OCI-LY3 (cell line): Measurements from ENCODE around the gene VWA7.

Source experiments
- H2AFZ ChIP-seq: fragments of 200-600, 300-600 bp; shearing (Covaris generic); 2 replicates; pipeline ENCODE4 v1.6.0; 2014; ENCODE audit warnings: antibody characterized with exemption, low read depth, low read length
- H3K27ac ChIP-seq: fragments of 200-600, 300-600 bp; sonication (generic); 2 replicates; pipeline ENCODE4 v1.5.1; 2014; ENCODE audit warnings: mild to moderate bottlenecking, low read length, moderate library complexity, mixed read lengths
- H3K27me3 ChIP-seq: fragments of 200-600, 300-600 bp; sonication (generic); 2 replicates; pipeline ENCODE4 v1.6.1; 2014; ENCODE audit warnings: low read depth, low read length, mixed read lengths
- H3K36me3 ChIP-seq: fragments of 200-600, 300-600 bp; sonication (generic); replicated peaks from 2 replicates; pipeline ENCODE3; 2014; ENCODE audit warnings: low read depth, low read length, mixed read lengths
- H3K4me1 ChIP-seq: fragments of 300-600, 200-600 bp; sonication (generic); 2 replicates; pipeline ENCODE4 v1.6.1; 2014; ENCODE audit warnings: low read length, mixed read lengths
- H3K4me2 ChIP-seq: fragments of 200-600, 300-600 bp; sonication (generic); 2 replicates; pipeline ENCODE4 v1.6.1; 2014; ENCODE audit warnings: low read length, mixed read lengths
- H3K4me3 ChIP-seq: fragments of 300-600, 200-600 bp; sonication (generic); 2 replicates; pipeline ENCODE4 v1.5.1; 2014; ENCODE audit warnings: antibody characterized with exemption, mild to moderate bottlenecking, low read length, moderate library complexity
- H3K79me2 ChIP-seq: fragments of 300-600, 200-600 bp; shearing (Covaris generic); 2 replicates; pipeline ENCODE4 v1.6.1; 2014; ENCODE audit warnings: mild to moderate bottlenecking, low read length, mixed read lengths
- H3K9ac ChIP-seq: fragments of 300-600, 200-600 bp; shearing (Covaris generic); 2 replicates; pipeline ENCODE4 v1.6.0; 2014; ENCODE audit warnings: mild to moderate bottlenecking, low read length, moderate library complexity
- H3K9me3 ChIP-seq: fragments of 200-600, 300-600 bp; shearing (Covaris generic); 2 replicates; pipeline ENCODE4 v1.6.1; 2014; ENCODE audit warnings: low read length, mixed read lengths; ENCODE audit not compliant: insufficient read depth
- H4K20me1 ChIP-seq: fragments of 200-600, 300-600 bp; sonication (generic); 2 replicates; pipeline ENCODE4 v1.6.1; 2016; ENCODE audit warnings: low read length, mixed read lengths; ENCODE audit not compliant: insufficient read depth
- CTCF ChIP-seq: fragments of 200-600, 300-600 bp; sonication (generic); IDR thresholded peaks from 2 replicates; pipeline ENCODE4 v1.5.1; 2014; ENCODE audit warnings: antibody characterized with exemption, low read length, low read depth
- EZH2phosphoT487 ChIP-seq: fragments of 200-600 bp; shearing (Covaris generic); IDR thresholded peaks from 2 replicates; pipeline ENCODE4 v1.6.1; 2018; ENCODE audit warnings: antibody characterized with exemption, mixed run types, low read depth

Gene VWA7

GRCh38 chr6:31760790-31761189 is 16.3 kb downstream of the VWA7 start:
- Histone ChIP-seq H3K79me2 (no peaks in the 10 kb centered on the region), H3K4me2 (no peak overlapping the region), H3K27me3 (no peaks in the 10 kb centered on the region), H3K4me1 (no peaks in the 10 kb centered on the region), H3K9ac (no peak overlapping the region), H3K27ac (no peak overlapping the region), H3K36me3 (peaks cover 4% of the 10 kb centered on the region), H3K9me3 (no peaks in the 10 kb centered on the region), H3K4me3 (no peak overlapping the region), H2AFZ (no peak overlapping the region), H4K20me1 (no peaks in the 10 kb centered on the region)
- TF ChIP-seq EZH2phosphoT487 (no peak), CTCF (no peak)

- no peak overlapping the region for H3K27ac ChIP-seq
Observed at GRCh38 chr6:31758281-31758680, 18.8 kb downstream of the VWA7 start.

DNA sequence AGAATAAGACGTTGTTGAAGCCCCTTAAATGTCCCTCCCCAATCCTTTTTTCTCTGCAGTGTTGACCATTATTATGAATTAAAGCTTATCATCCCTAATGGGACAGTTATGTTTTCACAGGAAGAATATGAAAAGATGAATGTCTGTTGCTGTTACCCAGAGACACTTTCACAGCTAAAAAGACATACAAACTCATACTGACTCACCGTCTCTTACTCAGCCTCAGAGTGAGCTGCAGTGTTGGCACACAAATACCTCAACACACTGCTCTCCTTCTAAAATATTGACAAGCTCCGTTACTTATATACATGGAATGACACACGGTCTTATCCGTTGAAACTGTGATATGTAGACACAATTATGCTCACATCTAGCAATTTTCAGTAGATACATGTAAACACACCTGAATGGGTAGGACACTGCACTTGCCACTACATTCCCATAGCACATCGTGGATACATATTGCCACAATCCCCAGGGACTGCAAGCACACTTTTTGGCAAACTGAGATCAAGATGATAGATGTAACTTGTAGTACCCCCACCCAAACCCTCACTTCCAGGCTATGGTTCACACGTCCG is 24.3 kb downstream of the VWA7 start:
- Histone ChIP-seq H3K79me2 (no peaks in the 10 kb centered on the region), H3K9me3 (no peaks in the 10 kb centered on the region), H2AFZ (no peak overlapping the region), H3K27ac (no peak overlapping the region), H3K4me3 (no peak overlapping the region), H3K4me2 (no peak overlapping the region), H3K27me3 (no peaks in the 10 kb centered on the region), H3K36me3 (peaks cover 4% of the 10 kb centered on the region), H4K20me1 (no peaks in the 10 kb centered on the region), H3K4me1 (no peaks in the 10 kb centered on the region), H3K9ac (no peak overlapping the region)
- no peak for TF ChIP-seq CTCF
- no peak for TF ChIP-seq EZH2phosphoT487

More at GRCh38 chr6:31758281-31758680, 18.8 kb downstream of the VWA7 start:
- Histone ChIP-seq H3K36me3 (no peaks in the 10 kb centered on the region), H3K4me3 (no peak overlapping the region), H3K4me2 (no peak overlapping the region), H3K9ac (no peak overlapping the region), H2AFZ (no peak overlapping the region), H4K20me1 (no peaks in the 10 kb centered on the region), H3K27me3 (no peaks in the 10 kb centered on the region), H3K79me2 (no peaks in the 10 kb centered on the region), H3K9me3 (no peaks in the 10 kb centered on the region), H3K4me1 (no peaks in the 10 kb centered on the region)
- no peak for TF ChIP-seq EZH2phosphoT487
- TF ChIP-seq CTCF = no peak

DNA sequence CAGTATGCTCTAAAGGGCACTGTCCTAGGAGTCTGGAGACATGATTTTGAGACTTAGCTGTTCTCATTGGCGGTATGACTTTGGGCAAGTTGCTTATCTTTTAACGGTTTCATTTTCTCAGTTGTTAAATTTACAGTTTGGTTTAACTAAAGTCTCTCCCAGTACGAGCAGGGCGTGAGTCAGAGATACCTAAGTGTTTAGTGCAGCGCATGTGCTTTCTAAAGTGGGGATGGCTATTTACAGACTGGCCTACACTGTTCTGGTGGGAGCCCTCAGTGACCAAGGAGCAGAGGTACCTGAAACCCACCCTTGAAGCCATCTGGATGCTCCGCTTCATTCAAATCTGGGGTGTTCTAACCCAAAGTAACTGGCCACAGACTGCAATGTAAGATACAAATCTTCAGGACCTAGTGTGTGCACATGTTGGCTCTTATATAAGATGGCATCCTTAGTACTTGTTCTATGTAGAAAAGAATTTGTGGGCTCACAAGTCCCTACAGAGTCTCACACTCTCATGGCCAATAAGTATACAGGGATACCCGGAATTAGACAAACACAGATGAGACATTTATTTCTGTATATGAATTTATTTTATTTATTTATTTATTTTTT is 26.6 kb downstream of the VWA7 start:
- peaks cover 9% of the 10 kb centered on the region for H3K36me3 ChIP-seq
- H2AFZ ChIP-seq = no peak overlapping the region
- no peak overlapping the region for H3K4me2 ChIP-seq
- no peak overlapping the region for H3K27ac ChIP-seq
- no peaks in the 10 kb centered on the region for H3K79me2 ChIP-seq
- TF ChIP-seq EZH2phosphoT487 = no peak
- no peak for TF ChIP-seq CTCF
- no peak overlapping the region for H3K4me3 ChIP-seq
- H3K4me1 ChIP-seq = no peaks in the 10 kb centered on the region
- H3K27me3 ChIP-seq = no peaks in the 10 kb centered on the region
- no peaks in the 10 kb centered on the region for H3K9me3 ChIP-seq
- no peaks in the 10 kb centered on the region for H4K20me1 ChIP-seq
- H3K9ac ChIP-seq = no peak overlapping the region
